Measurements from ENCODE around the gene LRRC74B.

GRCh38 chr22:21022507-21022906 lies 23.2 kb upstream of the LRRC74B start:
- TF ChIP-seq POLR2A (IDR thresholded peaks at IDR 0.05): no peak
- no peak for TF ChIP-seq CTCF (IDR thresholded peaks at IDR 0.05 in 4 of 5, conservative IDR thresholded peaks at IDR 0.05 in 1 of 5)
